OCI-LY1 (cell line): ENCODE measurements around the gene DHRS9.

Experiments
- H2AFZ ChIP-seq: fragments of 200-600 bp; sonication (generic), shearing (Covaris generic); 2 replicates; pipeline ENCODE4 v1.6.0; 2014; ENCODE audit warnings: antibody characterized with exemption, mild to moderate bottlenecking, low read length
- H3F3A ChIP-seq: fragments of 200-600 bp; sonication (generic), shearing (Covaris generic); 2 replicates; pipeline ENCODE4 v1.6.0; 2014; ENCODE audit warnings: mild to moderate bottlenecking, antibody characterized with exemption, low read length, moderate library complexity; ENCODE audit not compliant: insufficient read depth
- H3K27ac ChIP-seq: fragments of 200-600 bp; sonication (generic); 2 replicates; pipeline ENCODE4 v1.5.1; 2014; ENCODE audit warnings: low read length, mixed run types, mild to moderate bottlenecking, low read depth; ENCODE audit not compliant: poor library complexity, severe bottlenecking
- H3K27me3 ChIP-seq: fragments of 200-600 bp; sonication (generic); 2 replicates; pipeline ENCODE4 v1.6.0; 2014; ENCODE audit warnings: antibody characterized with exemption, mild to moderate bottlenecking, low read length, moderate library complexity; ENCODE audit not compliant: insufficient read depth
- H3K36me3 ChIP-seq: fragments of 200-600 bp; sonication (generic); 2 replicates; pipeline ENCODE4 v1.6.1; 2014; ENCODE audit warnings: mild to moderate bottlenecking, antibody characterized with exemption, low read length, moderate library complexity, mixed read lengths; ENCODE audit not compliant: insufficient read depth
- H3K4me1 ChIP-seq: fragments of 200-600 bp; sonication (generic); 2 replicates; pipeline ENCODE4 v1.5.1; 2014; ENCODE audit warnings: mild to moderate bottlenecking, low read length, moderate library complexity; ENCODE audit not compliant: insufficient read depth, severe bottlenecking
- H3K4me2 ChIP-seq: fragments of 200-600 bp; sonication (generic), shearing (Covaris generic); 2 replicates; pipeline ENCODE4 v1.6.1; 2014; ENCODE audit warnings: low read length
- H3K4me3 ChIP-seq: fragments of 200-600 bp; sonication (generic); 2 replicates; pipeline ENCODE4 v1.5.1; 2014; ENCODE audit warnings: low read length, low read depth, mild to moderate bottlenecking, mixed read lengths; ENCODE audit not compliant: poor library complexity, severe bottlenecking
- H3K79me2 ChIP-seq: fragments of 200-600 bp; shearing (Covaris generic); 2 replicates; pipeline ENCODE4 v1.6.1; 2016; ENCODE audit warnings: mixed run types, low read length, mixed read lengths; ENCODE audit not compliant: insufficient read depth
- H3K9ac ChIP-seq: fragments of 200-600 bp; sonication (generic), shearing (Covaris generic); 2 replicates; pipeline ENCODE4 v1.6.1; 2014; ENCODE audit warnings: mild to moderate bottlenecking, low read length, mixed read lengths
- H3K9me2 ChIP-seq: fragments of 200-600 bp; sonication (generic), shearing (Covaris generic); 2 replicates; pipeline ENCODE4 v1.6.1; 2014; ENCODE audit warnings: low read depth, mild to moderate bottlenecking, low read length, mixed read lengths
- H3K9me3 ChIP-seq: fragments of 200-600 bp; shearing (Covaris generic); 2 replicates; pipeline ENCODE4 v1.6.1; 2014; ENCODE audit warnings: low read length, mixed read lengths
- H4K20me1 ChIP-seq: fragments of 200-600 bp; sonication (generic), shearing (Covaris generic); 2 replicates; pipeline ENCODE4 v1.6.0; 2016; ENCODE audit warnings: mild to moderate bottlenecking, low read length; ENCODE audit not compliant: insufficient read depth
- CTCF ChIP-seq: fragments of 200-600 bp; sonication (generic), shearing (Covaris generic); IDR thresholded peaks from 2 replicates; pipeline ENCODE4 v1.5.1; 2017; ENCODE audit warnings: mild to moderate bottlenecking, antibody characterized with exemption, low read length, moderate library complexity, mixed read lengths
- EZH2 ChIP-seq: fragments of 200-600 bp; sonication (generic), shearing (Covaris generic); IDR thresholded peaks from 2 replicates; pipeline ENCODE4 v1.8.0; 2017; ENCODE audit warnings: borderline replicate concordance, mixed run types, mild to moderate bottlenecking, antibody characterized with exemption, low read length, moderate library complexity, mixed read lengths

The DHRS9 gene

DNA sequence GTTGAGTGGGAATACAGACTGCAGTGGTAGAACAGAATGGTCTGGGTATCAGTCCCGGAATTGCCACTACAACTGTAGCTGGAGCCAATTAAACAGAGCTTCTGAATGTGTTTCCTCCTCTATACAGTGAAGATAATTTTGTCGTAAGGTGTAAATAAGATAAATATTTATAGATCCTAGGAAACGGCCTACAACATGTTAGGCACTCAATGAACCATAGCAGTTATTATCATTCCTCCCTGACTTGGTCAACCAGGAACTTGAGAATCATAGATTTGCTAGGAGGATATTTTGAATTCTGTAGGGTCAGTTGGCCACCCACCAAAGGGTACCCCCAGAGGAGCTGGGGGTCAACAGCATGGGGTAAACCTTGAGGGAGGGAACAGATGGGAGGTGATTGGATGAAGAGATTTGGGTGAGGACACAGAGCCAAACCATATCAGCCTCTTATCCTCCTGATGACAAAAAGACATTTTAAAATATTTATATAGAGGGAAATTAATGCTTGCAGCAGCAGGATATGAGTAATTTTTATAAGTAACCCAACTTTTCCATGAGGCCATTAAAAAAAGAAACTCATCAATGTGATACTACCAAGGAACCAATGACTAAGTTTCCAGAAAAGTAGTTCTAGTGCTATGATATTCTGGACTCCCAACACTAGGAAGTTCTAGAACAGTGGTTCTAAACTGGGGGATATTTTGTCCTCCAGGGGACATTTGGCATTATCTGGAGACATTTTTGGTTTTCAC lies 4.0 kb downstream of the DHRS9 start:
- Histone ChIP-seq H3F3A (no peaks in the 10 kb centered on the region), H3K4me2 (no peak overlapping the region), H3K4me3 (no peak overlapping the region), H3K27ac (no peak overlapping the region), H3K79me2 (no peaks in the 10 kb centered on the region), H3K4me1 (no peaks in the 10 kb centered on the region), H3K36me3 (no peaks in the 10 kb centered on the region), H3K27me3 (no peaks in the 10 kb centered on the region), H3K9me2 (no peaks in the 10 kb centered on the region), H3K9me3 (no peaks in the 10 kb centered on the region), H3K9ac (no peak overlapping the region), H2AFZ (no peak overlapping the region), H4K20me1 (no peaks in the 10 kb centered on the region)
- no peak for TF ChIP-seq EZH2
- TF ChIP-seq CTCF, result no peak

GRCh38 chr2:169073963-169074751 lies 4.8 kb downstream of the DHRS9 start:
- Histone ChIP-seq H3K9me3 (no peaks in the 10 kb centered on the region), H3K4me1 (no peaks in the 10 kb centered on the region), H3K27me3 (no peaks in the 10 kb centered on the region), H3K27ac (no peak overlapping the region), H3K4me3 (no peak overlapping the region), H3K36me3 (no peaks in the 10 kb centered on the region), H3F3A (no peaks in the 10 kb centered on the region), H3K4me2 (no peak overlapping the region), H4K20me1 (no peaks in the 10 kb centered on the region), H3K9me2 (no peaks in the 10 kb centered on the region), H2AFZ (no peak overlapping the region), H3K9ac (no peak overlapping the region), H3K79me2 (no peaks in the 10 kb centered on the region)
- no peak for TF ChIP-seq EZH2
- no peak for TF ChIP-seq CTCF

GRCh38 chr2:169077674-169078240 lies 8.4 kb downstream of the DHRS9 start:
- H3K36me3 ChIP-seq, result no peaks in the 10 kb centered on the region
- H3F3A ChIP-seq, result no peaks in the 10 kb centered on the region
- H4K20me1 ChIP-seq, result no peaks in the 10 kb centered on the region
- no peak overlapping the region for H2AFZ ChIP-seq
- H3K79me2 ChIP-seq, result no peaks in the 10 kb centered on the region
- H3K27ac ChIP-seq, result no peak overlapping the region
- no peaks in the 10 kb centered on the region for H3K27me3 ChIP-seq
- no peaks in the 10 kb centered on the region for H3K9me3 ChIP-seq
- no peak for TF ChIP-seq EZH2
- no peak for TF ChIP-seq CTCF
- H3K9ac ChIP-seq, result no peak overlapping the region
- H3K9me2 ChIP-seq, result no peaks in the 10 kb centered on the region
- H3K4me3 ChIP-seq, result no peak overlapping the region
- H3K4me2 ChIP-seq, result no peak overlapping the region
- H3K4me1 ChIP-seq, result no peaks in the 10 kb centered on the region
